K562 (cell line): ENCODE measurements around the gene SAE1. TPM values are rescaled to one million over a fixed set of nuclear protein-coding genes. Genes with fewer than 3 reads are reported as not detected.

Experiments
- FOS ChIP-seq: IDR thresholded peaks from 3 replicates; pipeline ENCODE4 v1.6.1; 2011; ENCODE audit not compliant: insufficient read length; ENCODE audit errors: extremely low read depth
- HLTF ChIP-seq: fragments of 450-650 bp; IDR thresholded peaks from 2 replicates; pipeline ENCODE4 v1.6.1; 2016
- ILF3 ChIP-seq: fragments of 450-650 bp; IDR thresholded peaks from 2 replicates; pipeline ENCODE4 v1.6.1; 2018; ENCODE audit warnings: antibody characterized with exemption, mild to moderate bottlenecking, moderate library complexity, borderline replicate concordance
- JUN ChIP-seq, 2 experiments: sonication (generic) in 1 of 2; formaldehyde crosslinking in 1 of 2; IDR thresholded peaks; 2 replicates each; pipeline versions ENCODE4 v1.6.1 to v1.8.0; 2012 to 2022; ENCODE audit warnings: borderline replicate concordance in 2 of 2, mild to moderate bottlenecking in 2 of 2, improper control_type of control experiment in 1 of 2, low read depth in 1 of 2, low read length in 1 of 2, missing genetic modification reagents in 1 of 2
- JUNB ChIP-seq: fragments of 450-650 bp; formaldehyde crosslinking; conservative IDR thresholded peaks from 2 replicates; pipeline ENCODE4 v1.4.0; 2020; ENCODE audit warnings: mild to moderate bottlenecking
- SLC30A9 ChIP-seq: fragments of 250-450 bp; sonication (Bioruptor Pico); IDR thresholded peaks from 2 replicates; pipeline ENCODE4 v1.8.0; 2022; ENCODE audit warnings: mild to moderate bottlenecking, moderate library complexity
- SMAD2 ChIP-seq: fragments of 150-350 bp; IDR thresholded peaks from 2 replicates; pipeline ENCODE4 v1.6.1; 2014; ENCODE audit warnings: low read depth, mild to moderate bottlenecking, low read length
- TEAD4 ChIP-seq, 2 experiments: sonication (generic) in 1 of 2; formaldehyde crosslinking in 1 of 2; IDR thresholded peaks; 2 replicates each; pipeline versions ENCODE4 v1.6.1 to v1.8.0; 2012 to 2022; ENCODE audit warnings: borderline replicate concordance in 1 of 2, inconsistent platforms in 1 of 2, low read length in 1 of 2, mild to moderate bottlenecking in 1 of 2, missing genetic modification reagents in 1 of 2
- ZNF184 ChIP-seq: sonication (generic); formaldehyde crosslinking; IDR thresholded peaks from 2 replicates; pipeline ENCODE4 v1.5.0; 2020; ENCODE audit warnings: missing genetic modification reagents
- ZNF583 ChIP-seq: fragments of 250-450 bp; sonication (Bioruptor Pico); IDR thresholded peaks from 2 replicates; pipeline ENCODE4 v1.4.0; 2020
- ZNF695 ChIP-seq: fragments of 450-650 bp; formaldehyde crosslinking; IDR thresholded peaks from 2 replicates; pipeline ENCODE4 v1.4.0; 2020; ENCODE audit warnings: mild to moderate bottlenecking, moderate library complexity
- polyA plus RNA-seq, 8 experiments: library from polyadenylated mRNA; depleted of rRNA in 4 of 8; stranded (reverse) in 5 of 8; unstranded in 3 of 8; fragments of >200 nt; fragmentation: Nextera tagmentation in 2 of 8; fragmentation: Illumina TruSeq in 1 of 8; extraction: Ambion mirVana in 2 of 8; extraction: Trizol in 1 of 8; gene quantifications; 2 replicates each; pipeline versions ENCODE4 v1.2.1 to v1.2.3, GENCODE V29; 2011 to 2014; ENCODE audit warnings: inconsistent platforms in 1 of 8, missing spikeins in 1 of 8
- total RNA-seq, 7 experiments: library from RNA; depleted of rRNA in 6 of 7; stranded (reverse); fragments of >200 nt in 6 of 7; fragmentation: Illumina TruSeq in 2 of 7; extraction: Trizol in 2 of 7; gene quantifications; 2 replicates each; pipeline versions ENCODE4 v1.2.1 to v1.2.3, GENCODE V29; 2011 to 2021; ENCODE audit warnings: low replicate concordance in 1 of 7
- TF ChIP-seq, protein P1 (sequence below): fragments of 250-450 bp; sonication (Bioruptor Pico); IDR thresholded peaks from 2 replicates; pipeline ENCODE4 v1.8.0; 2021; ENCODE audit warnings: moderate library complexity, mild to moderate bottlenecking, inconsistent platforms
- TF ChIP-seq, protein P2 (sequence below), 2 experiments: fragments of 450-650 bp in 1 of 2; sonication (generic) in 1 of 2; formaldehyde crosslinking in 1 of 2; IDR thresholded peaks; 2 replicates each; pipeline versions ENCODE4 v1.7.1 to v1.9.0; 2016 to 2022; ENCODE audit warnings: inconsistent platforms in 1 of 2, mild to moderate bottlenecking in 1 of 2, missing genetic modification reagents in 1 of 2
- TF ChIP-seq, protein P3 (sequence below): sonication (generic); formaldehyde crosslinking; IDR thresholded peaks from 2 replicates; pipeline ENCODE4 v1.8.0; 2023; ENCODE audit warnings: mild to moderate bottlenecking, missing genetic modification reagents

Gene SAE1
- total and polyA plus RNA-seq, 9 of the 15 experiments (the other 6 are each of a cell fraction or from before 2014, with no cell fraction given) = 82.8 to 299 (median 217) TPM

DNA sequence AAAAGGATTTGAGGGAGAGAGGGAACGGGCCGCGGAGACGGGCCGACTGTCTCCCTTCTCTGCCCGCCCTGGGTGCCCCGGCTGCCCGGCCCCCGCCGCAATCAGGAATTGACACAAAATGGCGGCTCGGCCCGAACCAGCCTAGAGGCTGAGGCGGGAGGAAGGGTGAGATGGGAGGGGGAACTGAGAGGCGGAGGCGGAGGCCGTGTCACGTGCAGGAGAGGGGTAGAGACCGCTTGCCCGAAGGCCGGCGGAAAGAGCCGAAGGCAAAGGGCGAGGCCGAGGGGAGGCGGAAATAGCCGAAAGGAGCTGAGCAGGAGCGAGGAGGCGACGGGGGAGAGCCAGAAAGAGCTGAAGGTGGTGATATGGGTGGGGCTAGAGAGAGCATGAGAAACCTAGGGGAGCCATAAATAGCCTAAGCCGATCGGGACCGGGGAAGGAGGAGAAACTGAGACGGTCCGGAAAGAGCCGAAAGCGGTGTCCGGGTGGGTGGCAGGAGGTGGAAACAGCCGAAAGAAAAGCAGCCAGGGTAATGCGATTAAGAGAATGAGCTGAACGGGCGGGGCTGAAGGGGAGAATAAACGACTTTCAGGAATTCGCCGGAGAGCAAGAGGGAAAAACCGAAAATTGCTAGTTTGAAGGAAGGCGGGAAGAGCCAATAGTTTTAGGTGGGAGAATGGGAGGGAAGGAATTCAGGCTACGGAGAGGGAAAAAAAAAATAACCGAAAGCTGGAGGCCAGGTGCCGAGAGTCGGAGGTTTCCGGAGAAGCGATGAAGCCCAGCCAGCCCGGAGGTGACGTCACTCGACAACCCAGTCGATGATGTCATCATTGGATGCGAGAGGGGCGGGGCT, 17.4 kb upstream of the SAE1 start, which contains the start of gene ZC3H4 (continued):
- TF ChIP-seq, protein P1, sequence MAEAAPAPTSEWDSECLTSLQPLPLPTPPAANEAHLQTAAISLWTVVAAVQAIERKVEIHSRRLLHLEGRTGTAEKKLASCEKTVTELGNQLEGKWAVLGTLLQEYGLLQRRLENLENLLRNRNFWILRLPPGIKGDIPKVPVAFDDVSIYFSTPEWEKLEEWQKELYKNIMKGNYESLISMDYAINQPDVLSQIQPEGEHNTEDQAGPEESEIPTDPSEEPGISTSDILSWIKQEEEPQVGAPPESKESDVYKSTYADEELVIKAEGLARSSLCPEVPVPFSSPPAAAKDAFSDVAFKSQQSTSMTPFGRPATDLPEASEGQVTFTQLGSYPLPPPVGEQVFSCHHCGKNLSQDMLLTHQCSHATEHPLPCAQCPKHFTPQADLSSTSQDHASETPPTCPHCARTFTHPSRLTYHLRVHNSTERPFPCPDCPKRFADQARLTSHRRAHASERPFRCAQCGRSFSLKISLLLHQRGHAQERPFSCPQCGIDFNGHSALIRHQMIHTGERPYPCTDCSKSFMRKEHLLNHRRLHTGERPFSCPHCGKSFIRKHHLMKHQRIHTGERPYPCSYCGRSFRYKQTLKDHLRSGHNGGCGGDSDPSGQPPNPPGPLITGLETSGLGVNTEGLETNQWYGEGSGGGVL (CRISPR knock-in tag) = no peak
- TF ChIP-seq ZNF583 (CRISPR knock-in tag) (0 out of 2 replicates have a peak, but pooled peaks have one; percentile 3), ZNF695 (no peak), TEAD4 (IDR thresholded peaks at IDR 0.05; ENCODE audit: low read length) (peak; percentile 65), TEAD4 (CRISPR knock-in tag; IDR thresholded peaks at IDR 0.05; ENCODE audit: borderline replicate concordance) (no peak), JUN (IDR thresholded peaks at IDR 0.05; ENCODE audit: borderline replicate concordance, low read depth, low read length) (peak; percentile 98), JUN (CRISPR knock-in tag; IDR thresholded peaks at IDR 0.05; ENCODE audit: borderline replicate concordance) (peak; percentile 85), FOS (no peak), JUNB (peak; percentile 99), SMAD2 (no peak), SLC30A9 (CRISPR knock-in tag) (no peak), HLTF (no peak; the same call in none of the 2 replicates), ZNF184 (CRISPR knock-in tag) (no peak), ILF3 (no peak)
- TF ChIP-seq, protein P2, sequence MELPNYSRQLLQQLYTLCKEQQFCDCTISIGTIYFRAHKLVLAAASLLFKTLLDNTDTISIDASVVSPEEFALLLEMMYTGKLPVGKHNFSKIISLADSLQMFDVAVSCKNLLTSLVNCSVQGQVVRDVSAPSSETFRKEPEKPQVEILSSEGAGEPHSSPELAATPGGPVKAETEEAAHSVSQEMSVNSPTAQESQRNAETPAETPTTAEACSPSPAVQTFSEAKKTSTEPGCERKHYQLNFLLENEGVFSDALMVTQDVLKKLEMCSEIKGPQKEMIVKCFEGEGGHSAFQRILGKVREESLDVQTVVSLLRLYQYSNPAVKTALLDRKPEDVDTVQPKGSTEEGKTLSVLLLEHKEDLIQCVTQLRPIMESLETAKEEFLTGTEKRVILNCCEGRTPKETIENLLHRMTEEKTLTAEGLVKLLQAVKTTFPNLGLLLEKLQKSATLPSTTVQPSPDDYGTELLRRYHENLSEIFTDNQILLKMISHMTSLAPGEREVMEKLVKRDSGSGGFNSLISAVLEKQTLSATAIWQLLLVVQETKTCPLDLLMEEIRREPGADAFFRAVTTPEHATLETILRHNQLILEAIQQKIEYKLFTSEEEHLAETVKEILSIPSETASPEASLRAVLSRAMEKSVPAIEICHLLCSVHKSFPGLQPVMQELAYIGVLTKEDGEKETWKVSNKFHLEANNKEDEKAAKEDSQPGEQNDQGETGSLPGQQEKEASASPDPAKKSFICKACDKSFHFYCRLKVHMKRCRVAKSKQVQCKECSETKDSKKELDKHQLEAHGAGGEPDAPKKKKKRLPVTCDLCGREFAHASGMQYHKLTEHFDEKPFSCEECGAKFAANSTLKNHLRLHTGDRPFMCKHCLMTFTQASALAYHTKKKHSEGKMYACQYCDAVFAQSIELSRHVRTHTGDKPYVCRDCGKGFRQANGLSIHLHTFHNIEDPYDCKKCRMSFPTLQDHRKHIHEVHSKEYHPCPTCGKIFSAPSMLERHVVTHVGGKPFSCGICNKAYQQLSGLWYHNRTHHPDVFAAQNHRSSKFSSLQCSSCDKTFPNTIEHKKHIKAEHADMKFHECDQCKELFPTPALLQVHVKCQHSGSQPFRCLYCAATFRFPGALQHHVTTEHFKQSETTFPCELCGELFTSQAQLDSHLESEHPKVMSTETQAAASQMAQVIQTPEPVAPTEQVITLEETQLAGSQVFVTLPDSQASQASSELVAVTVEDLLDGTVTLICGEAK (IDR thresholded peaks at IDR 0.05) = peak; percentile 79
- TF ChIP-seq, protein P2 (CRISPR knock-in tag; IDR thresholded peaks at IDR 0.05) = no peak
- TF ChIP-seq, protein P3, sequence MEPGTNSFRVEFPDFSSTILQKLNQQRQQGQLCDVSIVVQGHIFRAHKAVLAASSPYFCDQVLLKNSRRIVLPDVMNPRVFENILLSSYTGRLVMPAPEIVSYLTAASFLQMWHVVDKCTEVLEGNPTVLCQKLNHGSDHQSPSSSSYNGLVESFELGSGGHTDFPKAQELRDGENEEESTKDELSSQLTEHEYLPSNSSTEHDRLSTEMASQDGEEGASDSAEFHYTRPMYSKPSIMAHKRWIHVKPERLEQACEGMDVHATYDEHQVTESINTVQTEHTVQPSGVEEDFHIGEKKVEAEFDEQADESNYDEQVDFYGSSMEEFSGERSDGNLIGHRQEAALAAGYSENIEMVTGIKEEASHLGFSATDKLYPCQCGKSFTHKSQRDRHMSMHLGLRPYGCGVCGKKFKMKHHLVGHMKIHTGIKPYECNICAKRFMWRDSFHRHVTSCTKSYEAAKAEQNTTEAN (CRISPR knock-in tag) = 0 out of 2 replicates have a peak, but pooled peaks have one; percentile 19
